GM12891 (cell line): ENCODE data around the gene NEU4.

Source experiments
- POLR2A ChIP-seq: IDR thresholded peaks from 2 replicates; pipeline ENCODE4 v1.6.1; 2011; ENCODE audit warnings: low read depth, low read length, control low read depth
- POLR2AphosphoS5 ChIP-seq: IDR thresholded peaks from 2 replicates; pipeline ENCODE4 v1.6.1; 2011; ENCODE audit warnings: low read depth, low read length, control low read depth
- SPI1 ChIP-seq: IDR thresholded peaks from 2 replicates; pipeline ENCODE4 v1.6.1; 2011; ENCODE audit warnings: low read depth, low read length, control low read depth
- TAF1 ChIP-seq: IDR thresholded peaks from 2 replicates; pipeline ENCODE4 v1.6.1; 2011; ENCODE audit warnings: low read depth, low read length, control low read depth

GRCh38 chr2:241857572-241858121 lies 48.7 kb downstream of the NEU4 start:
- TF ChIP-seq POLR2AphosphoS5 (no peak), SPI1 (no peak), TAF1 (no peak), POLR2A (no peak)
